Measurements from ENCODE around the gene PKDREJ. TPM values are rescaled to one million over a fixed set of nuclear protein-coding genes. Genes with fewer than 3 reads are reported as not detected.

PKDREJ gene
- total RNA-seq, 1 experiment from 2014 or later = not detected

GRCh38 chr22:46297151-46297812, 34.1 kb upstream of the PKDREJ start:
- POLR2A ChIA-PET = no interaction called here
- Histone ChIP-seq H3K36me3 (ENCODE audit: control insufficient read depth, insufficient read depth, low read length) (peaks cover 6% of the 10 kb centered on the region), H3K4me3 (ENCODE audit: low read depth in 2 of 2, low read length in 2 of 2) (peak overlapping the region; percentile 73 to 74), H3K27me3 (ENCODE audit: control insufficient read depth, insufficient read depth, low read length) (no peaks in the 10 kb centered on the region), H3K27ac (ENCODE audit: low read length) (peak overlapping the region; percentile 78), H3K9me3 (ENCODE audit: control insufficient read depth, insufficient read depth, low read depth, low read length) (no peaks in the 10 kb centered on the region), H3K4me1 (ENCODE audit: control insufficient read depth, insufficient read depth, low read length) (no peaks in the 10 kb centered on the region; the same call in 1 of the 2 replicates)
- DNase-seq (ENCODE audit: low read depth, low spot score) (no peak), ATAC-seq (peak; percentile 47)
- BruUV-seq (replicated peaks) = TSS peak; percentile 89
- TF ChIP-seq SIN3A (IDR thresholded peaks at IDR 0.05; ENCODE audit: borderline replicate concordance, insufficient read depth, low read depth, low read length) = peak; percentile 60; the same call in 1 of the 2 replicates
- no peak for TF ChIP-seq TCF7L2 (IDR thresholded peaks at IDR 0.05; ENCODE audit: low read depth, low read length)
- intact Hi-C loops (cut with micrococcal nuclease; ENCODE audit: unreplicated experiment) (loop anchor here (5.0 kb wide), 1 partner anchor 175 kb away; no protein-coding TSS in a partner anchor), in situ Hi-C loops (cut with HindIII; ENCODE audit: low pct_unique_long_range_greater_than_20kb, low sequenced_read_pairs) (no loop called here)
- CTCF ChIA-PET = no interaction called here

GRCh38 chr22:46296257-46297150, 33.4 kb upstream of the PKDREJ start, which contains the start of gene GTSE1:
TSS of gene GTSE1 (plus strand) at chr22:46296870. CDS start at chr22:46297401, 531 bp downstream.
- H3K27ac ChIP-seq (ENCODE audit: low read length) = peak within 1 kb of the TSS; percentile 82
- H3K4me1 ChIP-seq (ENCODE audit: control insufficient read depth, insufficient read depth, low read length) = no peaks in the 10 kb centered on the region; the same call in 1 of the 2 replicates
- ChIA-PET POLR2A (no interaction called here), CTCF (no interaction called here)
- TF ChIP-seq TCF7L2 (IDR thresholded peaks at IDR 0.05; ENCODE audit: low read depth, low read length) (no peak), POLR2AphosphoS5 (IDR thresholded peaks at IDR 0.05; ENCODE audit: low read depth, low read length) (peak; percentile 22; the same call in 1 of the 2 replicates), SIN3A (IDR thresholded peaks at IDR 0.05; ENCODE audit: borderline replicate concordance, insufficient read depth, low read depth, low read length) (peak; percentile 95), REST (IDR thresholded peaks at IDR 0.05; ENCODE audit: insufficient read depth in 1 of 2, low read depth in 2 of 2, low read length in 1 of 2) (no peak), CTCF (IDR thresholded peaks at IDR 0.05) (no peak)
- in situ Hi-C loops (cut with HindIII; ENCODE audit: low pct_unique_long_range_greater_than_20kb, low sequenced_read_pairs) (no loop called here), intact Hi-C loops (cut with micrococcal nuclease; ENCODE audit: unreplicated experiment) (loop anchor here (5.0 kb wide), 1 partner anchor 174 kb away; no protein-coding TSS in a partner anchor)
- BruUV-seq (replicated peaks) = no TSS peak
- ATAC-seq (peak; percentile 98), DNase-seq (ENCODE audit: low read depth, low spot score) (peak; percentile 87)
- H3K27me3 ChIP-seq (ENCODE audit: control insufficient read depth, insufficient read depth, low read length) = no peaks in the 10 kb centered on the region
- no peaks in the 10 kb centered on the region for H3K9me3 ChIP-seq (ENCODE audit: control insufficient read depth, insufficient read depth, low read depth, low read length)
- H3K36me3 ChIP-seq (ENCODE audit: control insufficient read depth, insufficient read depth, low read length) = peaks cover 6% of the 10 kb centered on the region
- H3K4me3 ChIP-seq (ENCODE audit: low read depth in 2 of 2, low read length in 2 of 2) = peak within 1 kb of the TSS; percentile 73 to 74
